ENCODE data around the gene CTSE. TPM values are rescaled to one million over a fixed set of nuclear protein-coding genes. Genes with fewer than 3 reads are reported as not detected.

The CTSE gene
- total and polyA plus RNA-seq, 12 donors = 0.01 TPM; not detected in 11

GRCh38 chr1:205993068-205993467 lies 30.6 kb downstream of the CTSE start:
- H3K4me3 ChIP-seq = no peak overlapping the region
- DNase-seq (no peak), ATAC-seq (no peak)
- no peaks in the 10 kb centered on the region for H3K27me3 ChIP-seq
- intact Hi-C loops (cut with DNase I) = no loop called here
- WGBS, 2 donors = 97 to 100% methylated on average over 1 of the region's 1 CpG
- TF ChIP-seq CTCF (IDR thresholded peaks at IDR 0.05) = no peak
- H3K27ac ChIP-seq = no peak overlapping the region
- peaks cover 0 to 21% (median 4%) of the 10 kb centered on the region in 9 donors for H3K4me1 ChIP-seq
- no peaks in the 10 kb centered on the region for H3K9me3 ChIP-seq
- H3K36me3 ChIP-seq = peaks cover 0 to 29% (median 0%) of the 10 kb centered on the region in 9 donors

GRCh38 chr1:205992218-205992882 lies 31.3 kb downstream of the CTSE start:
- Histone ChIP-seq H3K9me3 (no peaks in the 10 kb centered on the region), H3K36me3 (peaks cover 0 to 29% (median 0%) of the 10 kb centered on the region in 9 donors), H3K4me3 (no peak overlapping the region), H3K4me1 (peaks cover 0 to 23% (median 8%) of the 10 kb centered on the region in 9 donors), H3K27ac (no peak overlapping the region), H3K27me3 (no peaks in the 10 kb centered on the region)
- ATAC-seq (no peak), DNase-seq (no peak)
- intact Hi-C loops (cut with DNase I) = no loop called here
- WGBS, 2 donors = 92 to 97% methylated on average over 14 of the region's 14 CpGs
- no peak for TF ChIP-seq CTCF (IDR thresholded peaks at IDR 0.05)

GRCh38 chr1:205991237-205991636 lies 32.5 kb downstream of the CTSE start:
- no peak for TF ChIP-seq CTCF (IDR thresholded peaks at IDR 0.05)
- Histone ChIP-seq H3K27ac (no peak overlapping the region), H3K4me1 (peaks cover 0 to 34% (median 17%) of the 10 kb centered on the region in 9 donors), H3K36me3 (peaks cover 0 to 29% (median 0%) of the 10 kb centered on the region in 9 donors), H3K27me3 (no peaks in the 10 kb centered on the region), H3K9me3 (no peaks in the 10 kb centered on the region), H3K4me3 (no peak overlapping the region)
- intact Hi-C loops (cut with DNase I) = no loop called here
- ATAC-seq (no peak), DNase-seq (no peak)
- 90 to 94% methylated on average over 4 of the region's 4 CpGs for WGBS, 2 donors

GRCh38 chr1:205990226-205990625 lies 33.5 kb downstream of the CTSE start:
- H3K4me1 ChIP-seq = peaks cover 0 to 38% (median 17%) of the 10 kb centered on the region in 9 donors
- H3K27ac ChIP-seq = no peak overlapping the region
- TF ChIP-seq CTCF (IDR thresholded peaks at IDR 0.05) = no peak
- 94% methylated on average over 2 of the region's 2 CpGs for WGBS, 2 donors
- intact Hi-C loops (cut with DNase I) = no loop called here
- peaks cover 0 to 29% (median 0%) of the 10 kb centered on the region in 9 donors for H3K36me3 ChIP-seq
- DNase-seq (no peak), ATAC-seq (no peak)
- no peaks in the 10 kb centered on the region for H3K27me3 ChIP-seq
- H3K4me3 ChIP-seq = no peak overlapping the region
- H3K9me3 ChIP-seq = no peaks in the 10 kb centered on the region

Measured in heart right ventricle (tissue), 16 donors.